Measurements from ENCODE around the gene AKR1E2. TPM values are rescaled to one million over a fixed set of nuclear protein-coding genes. Genes with fewer than 3 reads are reported as not detected.

The AKR1E2 gene
- total and polyA plus RNA-seq, 9 of the 15 experiments (the other 6 are each of a cell fraction or from before 2014, with no cell fraction given), result 4.2 to 16.6 (median 9.8) TPM

DNA sequence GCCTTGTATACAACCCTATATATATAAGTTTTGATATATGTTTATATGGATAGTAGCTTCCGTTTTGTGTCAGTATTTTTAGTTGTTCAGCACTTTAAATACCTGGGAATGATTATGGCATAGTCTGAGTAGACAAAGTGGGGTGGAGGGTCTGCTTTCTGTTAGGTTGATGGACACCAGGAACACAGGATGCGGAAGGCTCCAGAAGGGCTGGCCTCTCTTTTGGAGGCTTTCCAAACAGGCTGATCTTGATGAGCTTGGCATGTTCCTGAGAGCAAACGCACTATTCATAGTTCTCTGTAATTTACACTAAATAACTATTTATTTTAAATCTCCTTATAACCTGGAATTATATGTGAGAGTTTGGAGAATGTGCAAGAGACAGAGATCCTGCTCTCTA is 12.7 kb downstream of the AKR1E2 start:
- POLR2A ChIA-PET, result interaction anchor here (0.8 to 3.4 kb wide), 5 partner anchors 9 to 17 kb away, joined by 3 to 25 read pairs (median 5); no protein-coding TSS in a partner anchor
- no peak overlapping the region for H3K4me3 ChIP-seq
- no TSS peak for BruUV-seq (replicated peaks)
- peaks cover 0 to 2% of the 10 kb centered on the region in 2 experiments; a peak in 1 of 5 replicates for H3K4me1 ChIP-seq (replicated peaks in 1 of 2; ENCODE audit: control insufficient read depth in 2 of 2, insufficient read depth in 2 of 2, low read length in 2 of 2)
- no peak overlapping the region for H3K27ac ChIP-seq (ENCODE audit: extremely low read depth, low read depth, low read length)
- ATAC-seq, result no peak
- no peaks in the 10 kb centered on the region for H3K27me3 ChIP-seq (ENCODE audit: control insufficient read depth in 2 of 2, insufficient read depth in 2 of 2, low read length in 2 of 2)
- no peaks in the 10 kb centered on the region for H3K79me2 ChIP-seq (ENCODE audit: control insufficient read depth, insufficient read depth, low read length)
- CTCF ChIA-PET (ENCODE audit: low intra/inter-chr PET ratio), result interaction anchor here (1.0 kb wide), 1 partner anchor 24 kb away, joined by 3 read pairs; no protein-coding TSS in a partner anchor
- no peak overlapping the region for H3K4me2 ChIP-seq (ENCODE audit: insufficient read depth, low read length)
- WGBS (ENCODE audit: insufficient coverage, low coverage, missing lambda C conversion rate), result 56% methylated on average over 3 of the region's 3 CpGs
- no peaks in the 10 kb centered on the region for H4K20me1 ChIP-seq (replicated peaks; ENCODE audit: control insufficient read depth, insufficient read depth, low read length)
- no peak overlapping the region for H3K9ac ChIP-seq (ENCODE audit: insufficient read depth in 1 of 2, low read depth in 2 of 2, low read length in 2 of 2)
- TF ChIP-seq ZNF175 (CRISPR knock-in tag; IDR thresholded peaks at IDR 0.05; ENCODE audit: low read depth) (no peak), RBM39 (optimal IDR thresholded peaks at IDR 0.05; ENCODE audit: low read depth, low read length) (no peak)
- intact Hi-C loops (cut with micrococcal nuclease) (no loop called here), in situ Hi-C loops (cut with MboI) (no loop called here)
- H2AFZ ChIP-seq (ENCODE audit: low read depth, low read length), result no peak overlapping the region
- DNase-seq (ENCODE audit: extremely low read depth in 1 of 4, low spot score in 3 of 4), result no peak
- H3K9me1 ChIP-seq (ENCODE audit: control insufficient read depth, insufficient read depth, low read length), result no peaks in the 10 kb centered on the region
- no peak for FAIRE-seq
- peaks cover 65% of the 10 kb centered on the region for H3K36me3 ChIP-seq (ENCODE audit: control insufficient read depth, insufficient read depth, low read length)
- no peaks in the 10 kb centered on the region for H3K9me3 ChIP-seq (replicated peaks; ENCODE audit: control insufficient read depth, insufficient read depth, low read depth, low read length)

GRCh38 chr10:4839353-4839752 is 13.3 kb downstream of the AKR1E2 start:
- POLR2A ChIA-PET, result interaction anchor here (0.8 to 3.4 kb wide), 6 partner anchors 9 to 30 kb away, joined by 3 to 25 read pairs (median 6); no protein-coding TSS in a partner anchor
- Histone ChIP-seq H3K9me3 (replicated peaks; ENCODE audit: control insufficient read depth, insufficient read depth, low read depth, low read length) (no peaks in the 10 kb centered on the region), H2AFZ (ENCODE audit: low read depth, low read length) (no peak overlapping the region), H3K4me1 (replicated peaks in 1 of 2; ENCODE audit: control insufficient read depth in 2 of 2, insufficient read depth in 2 of 2, low read length in 2 of 2) (peaks cover 0 to 2% of the 10 kb centered on the region in 2 experiments; a peak in 1 of 5 replicates), H3K4me2 (ENCODE audit: insufficient read depth, low read length) (no peak overlapping the region), H3K27ac (ENCODE audit: extremely low read depth, low read depth, low read length) (no peak overlapping the region), H3K4me3 (no peak overlapping the region), H3K36me3 (ENCODE audit: control insufficient read depth, insufficient read depth, low read length) (peaks cover 60% of the 10 kb centered on the region), H3K9me1 (ENCODE audit: control insufficient read depth, insufficient read depth, low read length) (no peaks in the 10 kb centered on the region), H3K27me3 (ENCODE audit: control insufficient read depth in 2 of 2, insufficient read depth in 2 of 2, low read length in 2 of 2) (no peaks in the 10 kb centered on the region), H4K20me1 (replicated peaks; ENCODE audit: control insufficient read depth, insufficient read depth, low read length) (no peaks in the 10 kb centered on the region), H3K9ac (ENCODE audit: insufficient read depth in 1 of 2, low read depth in 2 of 2, low read length in 2 of 2) (no peak overlapping the region), H3K79me2 (ENCODE audit: control insufficient read depth, insufficient read depth, low read length) (no peaks in the 10 kb centered on the region)
- in situ Hi-C loops (cut with MboI) (no loop called here), intact Hi-C loops (cut with micrococcal nuclease) (no loop called here)
- FAIRE-seq (peak; percentile 73), ATAC-seq (peak; percentile 92), DNase-seq (ENCODE audit: extremely low read depth in 1 of 4, low spot score in 3 of 4) (peak in 2 of 4 experiments; percentile 22 to 39)
- CTCF ChIA-PET (ENCODE audit: low intra/inter-chr PET ratio), result interaction anchor here (0.6 to 1.0 kb wide), 2 partner anchors 25 to 26 kb away, joined by 3 read pairs; no protein-coding TSS in a partner anchor
- 48% methylated on average over 4 of the region's 4 CpGs for WGBS (ENCODE audit: insufficient coverage, low coverage, missing lambda C conversion rate)
- BruUV-seq (replicated peaks), result no TSS peak
- TF ChIP-seq, protein P1, sequence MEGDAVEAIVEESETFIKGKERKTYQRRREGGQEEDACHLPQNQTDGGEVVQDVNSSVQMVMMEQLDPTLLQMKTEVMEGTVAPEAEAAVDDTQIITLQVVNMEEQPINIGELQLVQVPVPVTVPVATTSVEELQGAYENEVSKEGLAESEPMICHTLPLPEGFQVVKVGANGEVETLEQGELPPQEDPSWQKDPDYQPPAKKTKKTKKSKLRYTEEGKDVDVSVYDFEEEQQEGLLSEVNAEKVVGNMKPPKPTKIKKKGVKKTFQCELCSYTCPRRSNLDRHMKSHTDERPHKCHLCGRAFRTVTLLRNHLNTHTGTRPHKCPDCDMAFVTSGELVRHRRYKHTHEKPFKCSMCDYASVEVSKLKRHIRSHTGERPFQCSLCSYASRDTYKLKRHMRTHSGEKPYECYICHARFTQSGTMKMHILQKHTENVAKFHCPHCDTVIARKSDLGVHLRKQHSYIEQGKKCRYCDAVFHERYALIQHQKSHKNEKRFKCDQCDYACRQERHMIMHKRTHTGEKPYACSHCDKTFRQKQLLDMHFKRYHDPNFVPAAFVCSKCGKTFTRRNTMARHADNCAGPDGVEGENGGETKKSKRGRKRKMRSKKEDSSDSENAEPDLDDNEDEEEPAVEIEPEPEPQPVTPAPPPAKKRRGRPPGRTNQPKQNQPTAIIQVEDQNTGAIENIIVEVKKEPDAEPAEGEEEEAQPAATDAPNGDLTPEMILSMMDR (IDR thresholded peaks at IDR 0.05 in 2 of 3, conservative IDR thresholded peaks at IDR 0.05 in 1 of 3; ENCODE audit: insufficient read depth in 2 of 3, low read depth in 1 of 3, low read length in 3 of 3), result peak; percentile 29 to 38 (median 36); a peak in 4 of 6 replicates
- TF ChIP-seq RAD21 (CRISPR knock-in tag; conservative IDR thresholded peaks at IDR 0.05 in 1 of 2, IDR thresholded peaks at IDR 0.05 in 1 of 2) (peak in 1 of 2 experiments; percentile 36; a peak in 2 of 4 replicates), NR4A1 (CRISPR knock-in tag; IDR thresholded peaks at IDR 0.05) (no peak), NR4A1 (tag; IDR thresholded peaks at IDR 0.05) (no peak)
